ENCODE measurements around the gene AFDN.

DNA sequence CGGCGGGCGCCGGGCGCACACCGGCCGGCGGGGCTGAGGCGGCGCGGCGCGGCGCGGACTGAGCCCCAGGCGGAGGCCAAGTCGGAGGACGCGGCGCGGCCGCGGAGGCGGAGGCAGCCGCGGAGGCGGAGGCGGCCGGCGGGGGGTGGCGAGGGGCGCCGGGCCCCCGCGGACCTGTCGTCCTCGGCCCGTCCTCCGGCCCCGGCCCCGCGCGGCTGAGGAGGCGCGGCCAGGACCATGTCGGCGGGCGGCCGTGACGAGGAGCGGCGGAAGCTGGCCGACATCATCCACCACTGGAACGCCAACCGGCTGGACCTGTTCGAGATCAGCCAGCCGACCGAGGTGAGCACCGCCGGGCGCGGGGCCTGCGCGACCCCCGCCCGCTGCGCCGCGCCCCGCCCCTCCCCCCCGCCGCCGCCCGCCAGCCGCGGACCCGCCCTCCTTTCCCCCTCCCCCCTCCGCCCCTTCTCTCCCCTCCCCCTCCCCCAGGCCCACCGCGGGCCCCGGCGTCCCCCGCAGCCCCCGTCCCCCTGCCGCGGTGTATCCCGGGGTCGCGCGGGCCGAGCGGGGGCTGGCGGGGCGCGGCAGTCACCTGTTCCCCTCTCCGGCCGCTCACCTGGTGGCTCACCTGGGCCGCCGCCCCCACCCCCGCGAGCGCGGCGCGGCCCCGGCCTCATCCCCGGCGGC is at the start of gene AFDN:
- TF ChIP-seq, protein P1, sequence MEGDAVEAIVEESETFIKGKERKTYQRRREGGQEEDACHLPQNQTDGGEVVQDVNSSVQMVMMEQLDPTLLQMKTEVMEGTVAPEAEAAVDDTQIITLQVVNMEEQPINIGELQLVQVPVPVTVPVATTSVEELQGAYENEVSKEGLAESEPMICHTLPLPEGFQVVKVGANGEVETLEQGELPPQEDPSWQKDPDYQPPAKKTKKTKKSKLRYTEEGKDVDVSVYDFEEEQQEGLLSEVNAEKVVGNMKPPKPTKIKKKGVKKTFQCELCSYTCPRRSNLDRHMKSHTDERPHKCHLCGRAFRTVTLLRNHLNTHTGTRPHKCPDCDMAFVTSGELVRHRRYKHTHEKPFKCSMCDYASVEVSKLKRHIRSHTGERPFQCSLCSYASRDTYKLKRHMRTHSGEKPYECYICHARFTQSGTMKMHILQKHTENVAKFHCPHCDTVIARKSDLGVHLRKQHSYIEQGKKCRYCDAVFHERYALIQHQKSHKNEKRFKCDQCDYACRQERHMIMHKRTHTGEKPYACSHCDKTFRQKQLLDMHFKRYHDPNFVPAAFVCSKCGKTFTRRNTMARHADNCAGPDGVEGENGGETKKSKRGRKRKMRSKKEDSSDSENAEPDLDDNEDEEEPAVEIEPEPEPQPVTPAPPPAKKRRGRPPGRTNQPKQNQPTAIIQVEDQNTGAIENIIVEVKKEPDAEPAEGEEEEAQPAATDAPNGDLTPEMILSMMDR (IDR thresholded peaks at IDR 0.05; ENCODE audit: poor library complexity): no peak
- no peak for TF ChIP-seq EZH2phosphoT487 (IDR thresholded peaks at IDR 0.05; ENCODE audit: low read depth, severe bottlenecking, unreplicated experiment)
